Karpas-422 (cell line): ENCODE results near the gene ARHGAP12. TPM values are rescaled to one million over a fixed set of nuclear protein-coding genes. Genes with fewer than 3 reads are reported as not detected.

Experiments
- DNase-seq: peaks from one replicate; pipeline ENCODE4 v3.0.0-alpha.2; 2015
- H2AFZ ChIP-seq: fragments of 200-600 bp; sonication (generic); 2 replicates; pipeline ENCODE4 v1.6.1; 2014; ENCODE audit warnings: antibody characterized with exemption, low read length, mixed read lengths
- H3K27ac ChIP-seq: fragments of 200-600 bp; sonication (generic); 2 replicates; pipeline ENCODE4 v1.5.1; 2014; ENCODE audit warnings: mild to moderate bottlenecking, low read length, moderate library complexity
- H3K27me3 ChIP-seq: fragments of 200-600 bp; sonication (generic); 2 replicates; pipeline ENCODE4 v1.6.1; 2014; ENCODE audit warnings: low read length, mixed read lengths
- H3K36me3 ChIP-seq: fragments of 200-600 bp; sonication (generic); 2 replicates; pipeline ENCODE4 v1.6.1; 2014; ENCODE audit warnings: low read length, mixed read lengths; ENCODE audit not compliant: insufficient read depth
- H3K4me1 ChIP-seq: fragments of 200-600 bp; sonication (generic); 2 replicates; pipeline ENCODE4 v1.6.1; 2014; ENCODE audit warnings: mild to moderate bottlenecking, low read length, mixed read lengths
- H3K4me2 ChIP-seq: fragments of 200-600 bp; sonication (generic); 2 replicates; pipeline ENCODE4 v1.6.1; 2014; ENCODE audit warnings: low read length, low read depth, mild to moderate bottlenecking; ENCODE audit not compliant: poor library complexity, severe bottlenecking
- H3K4me3 ChIP-seq: fragments of 200-600 bp; sonication (generic); 2 replicates; pipeline ENCODE4 v1.5.1; 2014; ENCODE audit warnings: mild to moderate bottlenecking, antibody characterized with exemption, low read length, mixed read lengths
- H3K79me2 ChIP-seq: fragments of 200-600 bp; sonication (generic); 2 replicates; pipeline ENCODE4 v1.6.1; 2014; ENCODE audit warnings: mild to moderate bottlenecking, low read length, mixed read lengths
- H3K9ac ChIP-seq: fragments of 200-600 bp; sonication (generic); 2 replicates; pipeline ENCODE4 v1.6.0; 2014; ENCODE audit warnings: low read length
- H3K9me2 ChIP-seq: fragments of 200-600 bp; sonication (generic), shearing (Covaris generic); replicated peaks from 2 replicates; pipeline ENCODE4 v1.6.0; 2014; ENCODE audit warnings: mild to moderate bottlenecking, low read length, moderate library complexity; ENCODE audit not compliant: insufficient read depth
- H3K9me3 ChIP-seq: fragments of 300-700, 200-600 bp; sonication (generic); 2 replicates; pipeline ENCODE4 v1.6.1; 2014; ENCODE audit warnings: low read length, mixed read lengths
- H4K20me1 ChIP-seq: fragments of 200-600 bp; sonication (generic); 2 replicates; pipeline ENCODE4 v1.6.1; 2014; ENCODE audit warnings: mild to moderate bottlenecking, antibody characterized with exemption, low read length, low read depth; ENCODE audit not compliant: insufficient read depth
- total RNA-seq: library from RNA; depleted of rRNA; stranded (reverse); fragments of >200 nt; shearing (Covaris generic); gene quantifications from 2 replicates; pipeline ENCODE4 v1.2.3, GENCODE V29; 2014; ENCODE audit warnings: low replicate concordance

Gene ARHGAP12
- total RNA-seq, 1 experiment from 2014 or later, result 15.0 TPM

GRCh38 chr10:31778627-31779026, 150.0 kb downstream of the ARHGAP12 start:
- H3K4me1 ChIP-seq, result no peaks in the 10 kb centered on the region
- H3K27ac ChIP-seq, result no peak overlapping the region

GRCh38 chr10:31776159-31776558, 152.5 kb downstream of the ARHGAP12 start:
- no peaks in the 10 kb centered on the region for H4K20me1 ChIP-seq
- no peak for DNase-seq
- H3K36me3 ChIP-seq, result no peaks in the 10 kb centered on the region
- H3K4me1 ChIP-seq, result no peaks in the 10 kb centered on the region
- H3K4me3 ChIP-seq, result no peak overlapping the region
- no peaks in the 10 kb centered on the region for H3K27me3 ChIP-seq
- H3K9me2 ChIP-seq, result no peaks in the 10 kb centered on the region
- H3K9me3 ChIP-seq, result no peaks in the 10 kb centered on the region
- no peak overlapping the region for H3K27ac ChIP-seq
- no peak overlapping the region for H3K4me2 ChIP-seq
- no peak overlapping the region for H2AFZ ChIP-seq
- H3K9ac ChIP-seq, result no peak overlapping the region
- H3K79me2 ChIP-seq, result no peaks in the 10 kb centered on the region

More at GRCh38 chr10:31778627-31779026, 150.0 kb downstream of the ARHGAP12 start:
- no peak overlapping the region for H3K4me2 ChIP-seq
- no peak overlapping the region for H2AFZ ChIP-seq
- H3K9me2 ChIP-seq, result no peaks in the 10 kb centered on the region
- H4K20me1 ChIP-seq, result no peaks in the 10 kb centered on the region
- H3K36me3 ChIP-seq, result no peaks in the 10 kb centered on the region
- H3K9me3 ChIP-seq, result no peaks in the 10 kb centered on the region
- no peaks in the 10 kb centered on the region for H3K79me2 ChIP-seq
- H3K9ac ChIP-seq, result no peak overlapping the region
- H3K4me3 ChIP-seq, result no peak overlapping the region
- no peak for DNase-seq
- no peaks in the 10 kb centered on the region for H3K27me3 ChIP-seq

DNA sequence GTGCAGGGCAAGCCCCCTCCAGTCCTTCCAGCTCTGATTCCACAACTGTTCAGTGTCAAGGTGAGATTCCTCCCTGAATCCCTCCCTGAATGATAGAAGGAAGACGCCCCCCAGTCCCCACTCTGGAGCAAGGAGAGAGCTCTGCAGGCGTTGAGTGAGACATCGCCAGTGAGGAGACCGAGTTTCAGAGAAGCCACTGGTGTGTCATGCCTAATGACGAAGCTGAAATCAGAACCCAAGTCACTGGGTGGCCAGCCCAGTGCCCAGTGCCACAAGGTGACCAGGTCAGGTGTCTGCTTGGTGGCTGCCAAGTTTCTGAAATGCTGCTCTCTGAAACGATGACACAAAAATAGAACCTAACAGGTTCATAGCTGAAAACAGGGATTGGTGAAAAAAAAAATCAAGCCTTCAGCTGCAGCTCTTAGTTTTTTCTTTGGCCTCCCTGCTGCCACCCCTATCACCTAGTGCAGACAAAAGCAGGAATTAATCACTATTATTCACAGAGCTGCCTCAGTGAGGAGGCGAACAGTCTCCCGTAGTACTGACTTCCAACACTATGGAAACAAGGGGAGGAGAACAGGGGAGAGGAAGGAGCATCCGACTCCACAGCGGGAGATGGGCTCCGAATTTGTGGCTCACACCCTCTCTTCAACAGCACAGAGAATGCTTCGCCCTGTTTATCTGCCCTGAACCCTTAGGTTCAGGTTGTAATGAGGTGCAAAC, 153.5 kb downstream of the ARHGAP12 start:
- no peaks in the 10 kb centered on the region for H3K27me3 ChIP-seq
- no peaks in the 10 kb centered on the region for H3K36me3 ChIP-seq
- no peak overlapping the region for H3K4me3 ChIP-seq
- no peaks in the 10 kb centered on the region for H4K20me1 ChIP-seq
- no peak overlapping the region for H2AFZ ChIP-seq
- H3K9me2 ChIP-seq, result no peaks in the 10 kb centered on the region
- no peak overlapping the region for H3K4me2 ChIP-seq
- H3K27ac ChIP-seq, result no peak overlapping the region
- no peak for DNase-seq
- H3K79me2 ChIP-seq, result no peaks in the 10 kb centered on the region
- H3K4me1 ChIP-seq, result no peaks in the 10 kb centered on the region
- H3K9ac ChIP-seq, result no peak overlapping the region
- H3K9me3 ChIP-seq, result no peaks in the 10 kb centered on the region

- Histone ChIP-seq H3K27ac (no peak overlapping the region), H3K79me2 (no peaks in the 10 kb centered on the region), H3K27me3 (no peaks in the 10 kb centered on the region), H3K9me2 (no peaks in the 10 kb centered on the region), H4K20me1 (no peaks in the 10 kb centered on the region), H3K4me3 (no peak overlapping the region), H3K9ac (no peak overlapping the region), H2AFZ (no peak overlapping the region), H3K36me3 (no peaks in the 10 kb centered on the region), H3K9me3 (no peaks in the 10 kb centered on the region), H3K4me1 (no peaks in the 10 kb centered on the region), H3K4me2 (no peak overlapping the region)
- DNase-seq, result no peak
Observed at GRCh38 chr10:31774299-31774900, 154.2 kb downstream of the ARHGAP12 start.

GRCh38 chr10:31773749-31774298, 154.8 kb downstream of the ARHGAP12 start:
- H3K9me2 ChIP-seq, result no peaks in the 10 kb centered on the region
- no peaks in the 10 kb centered on the region for H3K36me3 ChIP-seq
- H3K79me2 ChIP-seq, result no peaks in the 10 kb centered on the region
- H3K9ac ChIP-seq, result no peak overlapping the region
- no peaks in the 10 kb centered on the region for H4K20me1 ChIP-seq
- H2AFZ ChIP-seq, result no peak overlapping the region
- H3K9me3 ChIP-seq, result no peaks in the 10 kb centered on the region
- no peaks in the 10 kb centered on the region for H3K4me1 ChIP-seq
- H3K27ac ChIP-seq, result no peak overlapping the region
- no peak overlapping the region for H3K4me2 ChIP-seq
- no peak for DNase-seq
- no peaks in the 10 kb centered on the region for H3K27me3 ChIP-seq
- H3K4me3 ChIP-seq, result no peak overlapping the region

DNA sequence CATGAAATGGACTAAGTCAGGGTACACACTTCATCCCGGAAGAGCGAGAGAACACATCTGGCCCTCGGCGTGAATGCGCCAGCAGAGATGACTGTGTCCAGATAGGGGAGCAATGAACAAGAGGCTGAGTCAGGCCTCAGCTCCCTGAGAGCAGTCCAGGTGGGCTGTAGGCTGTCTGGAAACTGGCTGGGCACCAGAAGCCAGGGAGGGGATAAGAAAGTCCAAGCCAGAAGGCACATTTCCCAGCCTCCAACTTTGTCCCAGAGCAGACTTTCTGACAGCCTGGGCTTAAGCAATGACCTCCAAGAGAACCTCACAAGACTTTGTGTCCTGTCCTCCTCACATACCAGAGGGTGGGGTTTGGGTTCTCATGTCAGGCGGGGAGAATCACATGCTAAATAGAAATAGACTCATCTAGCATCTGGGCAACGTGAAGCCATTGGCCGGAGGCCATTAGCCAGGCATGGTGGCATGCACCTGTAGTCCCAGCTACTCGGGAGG, 157.2 kb downstream of the ARHGAP12 start:
- DNase-seq, result no peak

DNA sequence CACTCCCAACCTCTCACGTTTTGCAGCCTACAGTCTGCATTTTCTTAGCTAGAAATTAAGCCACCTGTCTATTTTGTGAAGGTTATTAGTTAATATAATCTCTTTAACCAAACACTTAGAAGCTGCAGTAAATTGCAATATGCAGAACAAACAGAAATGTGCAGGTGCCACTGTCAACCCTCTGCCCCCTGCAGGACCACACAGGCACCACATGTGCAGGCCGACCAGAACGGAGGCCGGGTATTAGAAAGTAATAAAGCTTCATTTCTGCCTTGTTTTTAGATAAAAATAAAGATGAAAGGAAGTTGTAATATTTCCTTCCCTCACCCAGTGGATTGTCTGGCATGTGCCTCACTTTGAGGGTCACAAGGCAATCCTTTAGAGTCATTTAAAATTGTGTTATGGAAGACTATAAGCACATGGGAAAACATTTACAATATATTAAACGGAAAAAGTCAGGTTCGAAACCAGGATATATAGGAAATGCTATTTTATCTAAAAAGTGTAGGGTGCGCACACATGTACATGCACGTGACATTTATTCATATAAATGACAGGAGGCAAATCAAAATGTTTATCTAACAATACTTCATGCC, 158.2 kb downstream of the ARHGAP12 start:
- Histone ChIP-seq H3K36me3 (no peaks in the 10 kb centered on the region), H3K79me2 (no peaks in the 10 kb centered on the region), H3K9ac (no peak overlapping the region), H3K4me1 (no peaks in the 10 kb centered on the region), H3K9me2 (no peaks in the 10 kb centered on the region), H4K20me1 (no peaks in the 10 kb centered on the region), H3K27ac (no peak overlapping the region), H3K4me2 (no peak overlapping the region), H3K27me3 (no peaks in the 10 kb centered on the region), H2AFZ (no peak overlapping the region), H3K4me3 (no peak overlapping the region), H3K9me3 (no peaks in the 10 kb centered on the region)
- DNase-seq, result peak; percentile 78

More for the DNA sequence above, 157.2 kb downstream of the ARHGAP12 start:
- no peaks in the 10 kb centered on the region for H3K79me2 ChIP-seq
- no peak overlapping the region for H3K27ac ChIP-seq
- no peaks in the 10 kb centered on the region for H3K9me3 ChIP-seq
- no peaks in the 10 kb centered on the region for H3K36me3 ChIP-seq
- H4K20me1 ChIP-seq, result no peaks in the 10 kb centered on the region
- no peak overlapping the region for H3K4me2 ChIP-seq
- H3K9me2 ChIP-seq, result no peaks in the 10 kb centered on the region
- no peaks in the 10 kb centered on the region for H3K27me3 ChIP-seq
- no peak overlapping the region for H3K9ac ChIP-seq
- H3K4me1 ChIP-seq, result no peaks in the 10 kb centered on the region
- H3K4me3 ChIP-seq, result no peak overlapping the region
- no peak overlapping the region for H2AFZ ChIP-seq

- DNase-seq, result no peak
- Histone ChIP-seq H3K27ac (no peak overlapping the region), H3K4me3 (no peak overlapping the region), H3K4me1 (no peaks in the 10 kb centered on the region), H2AFZ (no peak overlapping the region), H3K36me3 (no peaks in the 10 kb centered on the region), H3K27me3 (no peaks in the 10 kb centered on the region), H3K4me2 (no peak overlapping the region), H3K9me3 (no peaks in the 10 kb centered on the region), H4K20me1 (no peaks in the 10 kb centered on the region), H3K9ac (no peak overlapping the region), H3K9me2 (no peaks in the 10 kb centered on the region), H3K79me2 (no peaks in the 10 kb centered on the region)
Observed at GRCh38 chr10:31769564-31769963, 159.1 kb downstream of the ARHGAP12 start.
